GM06990 (cell line): ENCODE measurements around the gene KIF26B.

Source experiments
- DNase-seq: peaks from one replicate; pipeline ENCODE4 v3.0.0-alpha.2; 2011; ENCODE audit not compliant: insufficient read length; ENCODE audit errors: extremely low read depth
- H3K27me3 ChIP-seq: replicated peaks from 2 replicates; pipeline ENCODE4 v1.6.0; 2011; ENCODE audit warnings: low read length; ENCODE audit not compliant: control insufficient read depth, insufficient read depth
- H3K36me3 ChIP-seq: 2 replicates; pipeline ENCODE4 v1.5.1; 2011; ENCODE audit warnings: low read length; ENCODE audit not compliant: control insufficient read depth, insufficient read depth
- H3K4me3 ChIP-seq: replicated peaks from 2 replicates; pipeline ENCODE4 v1.5.1; 2011; ENCODE audit warnings: low read depth, mild to moderate bottlenecking, control low read depth, low read length
- TF ChIP-seq, protein P1 (sequence below): IDR thresholded peaks from 2 replicates; pipeline ENCODE4 v1.5.1; 2011; ENCODE audit warnings: low read length, control low read depth, mild to moderate bottlenecking, inconsistent platforms; ENCODE audit not compliant: insufficient read depth, poor library complexity, severe bottlenecking

Gene KIF26B

GRCh38 chr1:245412306-245412705 is 257.5 kb downstream of the KIF26B start:
- Histone ChIP-seq H3K4me3 (no peak overlapping the region), H3K36me3 (no peaks in the 10 kb centered on the region), H3K27me3 (no peaks in the 10 kb centered on the region)
- DNase-seq = no peak
- TF ChIP-seq, protein P1, sequence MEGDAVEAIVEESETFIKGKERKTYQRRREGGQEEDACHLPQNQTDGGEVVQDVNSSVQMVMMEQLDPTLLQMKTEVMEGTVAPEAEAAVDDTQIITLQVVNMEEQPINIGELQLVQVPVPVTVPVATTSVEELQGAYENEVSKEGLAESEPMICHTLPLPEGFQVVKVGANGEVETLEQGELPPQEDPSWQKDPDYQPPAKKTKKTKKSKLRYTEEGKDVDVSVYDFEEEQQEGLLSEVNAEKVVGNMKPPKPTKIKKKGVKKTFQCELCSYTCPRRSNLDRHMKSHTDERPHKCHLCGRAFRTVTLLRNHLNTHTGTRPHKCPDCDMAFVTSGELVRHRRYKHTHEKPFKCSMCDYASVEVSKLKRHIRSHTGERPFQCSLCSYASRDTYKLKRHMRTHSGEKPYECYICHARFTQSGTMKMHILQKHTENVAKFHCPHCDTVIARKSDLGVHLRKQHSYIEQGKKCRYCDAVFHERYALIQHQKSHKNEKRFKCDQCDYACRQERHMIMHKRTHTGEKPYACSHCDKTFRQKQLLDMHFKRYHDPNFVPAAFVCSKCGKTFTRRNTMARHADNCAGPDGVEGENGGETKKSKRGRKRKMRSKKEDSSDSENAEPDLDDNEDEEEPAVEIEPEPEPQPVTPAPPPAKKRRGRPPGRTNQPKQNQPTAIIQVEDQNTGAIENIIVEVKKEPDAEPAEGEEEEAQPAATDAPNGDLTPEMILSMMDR = no peak

- Histone ChIP-seq H3K27me3 (no peaks in the 10 kb centered on the region), H3K36me3 (no peaks in the 10 kb centered on the region), H3K4me3 (no peak overlapping the region)
- no peak for DNase-seq
- TF ChIP-seq, protein P1 = no peak
Observed at GRCh38 chr1:245416781-245417180, 262.0 kb downstream of the KIF26B start.

DNA sequence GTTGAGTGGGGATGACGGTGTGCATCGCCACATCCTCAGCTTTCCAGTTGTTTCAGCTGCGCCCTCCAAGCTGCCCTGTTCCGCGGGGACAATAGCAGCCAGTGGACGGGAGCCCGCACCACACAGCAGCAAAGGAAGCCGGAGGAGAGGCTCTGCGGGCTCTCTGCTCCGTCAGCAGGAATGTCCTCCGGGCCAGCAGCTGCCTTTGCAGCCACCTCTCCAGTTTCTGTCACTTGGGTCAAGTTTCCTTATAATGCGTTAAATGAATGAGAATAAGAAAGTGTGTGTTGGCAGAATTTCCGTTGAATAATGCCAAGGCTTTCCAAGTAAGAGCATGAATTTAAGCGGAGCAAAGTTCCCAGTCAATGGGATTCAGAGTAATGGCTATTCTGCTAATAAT is 263.3 kb downstream of the KIF26B start:
- Histone ChIP-seq H3K27me3 (no peaks in the 10 kb centered on the region), H3K36me3 (no peaks in the 10 kb centered on the region), H3K4me3 (no peak overlapping the region)
- TF ChIP-seq, protein P1 = no peak
- DNase-seq = no peak

GRCh38 chr1:245419461-245419978 is 264.7 kb downstream of the KIF26B start:
- Histone ChIP-seq H3K4me3 (no peak overlapping the region), H3K36me3 (no peaks in the 10 kb centered on the region), H3K27me3 (no peaks in the 10 kb centered on the region)
- no peak for DNase-seq
- TF ChIP-seq, protein P1 = no peak

- H3K36me3 ChIP-seq = no peaks in the 10 kb centered on the region
- no peak overlapping the region for H3K4me3 ChIP-seq
- no peak for DNase-seq
- H3K27me3 ChIP-seq = no peaks in the 10 kb centered on the region
- TF ChIP-seq, protein P1 = no peak
Observed at GRCh38 chr1:245419989-245420388, 265.2 kb downstream of the KIF26B start.

DNA sequence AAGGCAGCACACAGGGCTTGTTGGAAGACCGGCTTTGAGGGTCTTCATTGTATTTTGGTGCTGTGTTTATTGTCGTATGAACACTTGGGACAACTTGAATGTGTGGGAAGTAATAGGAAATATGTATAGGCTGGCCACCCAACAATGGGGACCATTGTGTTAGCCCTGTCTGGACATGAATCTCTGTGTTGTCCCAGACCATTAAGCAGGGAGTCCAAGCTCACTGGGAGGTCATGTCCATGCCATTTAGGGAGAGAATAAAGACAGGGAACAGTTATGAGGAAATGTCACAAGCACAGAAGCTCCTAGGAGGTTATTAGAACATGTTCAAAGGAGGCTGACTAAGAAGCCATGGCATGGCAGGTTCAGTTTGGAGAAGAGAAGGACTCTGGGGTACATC is 266.1 kb downstream of the KIF26B start:
- Histone ChIP-seq H3K27me3 (no peaks in the 10 kb centered on the region), H3K36me3 (no peaks in the 10 kb centered on the region), H3K4me3 (no peak overlapping the region)
- DNase-seq = no peak
- TF ChIP-seq, protein P1 = no peak
